Frontal cortex (tissue), 4 donors: Measurements from ENCODE around the gene HEATR1. TPM values are rescaled to one million over a fixed set of nuclear protein-coding genes. Genes with fewer than 3 reads are reported as not detected.
"Not testable (repeated sequence)": the region's sequence is repeated elsewhere in the genome, so short reads cannot be mapped to it uniquely, and the experiment has no call there.

Experiments used
- DNase-seq, 2 donors: peaks; one replicate each; pipeline ENCODE4 v3.0.0; 2012; ENCODE audit warnings: low spot score in 2 of 2
- FAIRE-seq: peaks from 2 replicates; lab custom pipeline; 2012; peaks lifted over from hg19 to GRCh38; lab: Jason Lieb, UNC
- total RNA-seq: library from RNA; depleted of rRNA; stranded (reverse); fragments of >200 nt; gene quantifications from one replicate; pipeline ENCODE4 v1.2.3, GENCODE V29; 2014
- donor health status: control.
- donor health status: control.
- donor health status: control.

The HEATR1 gene
- total RNA-seq, 1 donor from 2014 or later = 33.4 TPM

GRCh38 chr1:236590553-236591150 lies 13.7 kb downstream of the HEATR1 start:
- DNase-seq = no peak
- FAIRE-seq = no peak

DNA sequence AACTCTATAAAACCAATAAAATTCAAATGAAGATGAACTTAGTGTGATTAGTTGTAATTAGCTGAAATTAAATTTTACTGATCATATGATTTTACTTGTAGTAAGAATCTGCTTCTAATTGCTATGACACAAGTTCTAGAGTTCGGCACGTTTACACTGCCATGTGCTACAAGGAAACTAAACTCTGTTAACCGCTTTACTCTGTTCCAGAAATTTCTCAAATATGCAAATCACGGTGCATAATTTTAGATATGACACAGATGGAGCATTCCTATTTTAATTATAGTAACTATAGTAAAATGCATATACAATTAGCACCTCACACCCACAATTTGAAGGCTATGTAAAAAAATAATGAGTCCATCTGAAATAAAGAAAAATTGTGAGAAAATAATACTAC lies 14.8 kb downstream of the HEATR1 start:
- no peak for FAIRE-seq

DNA sequence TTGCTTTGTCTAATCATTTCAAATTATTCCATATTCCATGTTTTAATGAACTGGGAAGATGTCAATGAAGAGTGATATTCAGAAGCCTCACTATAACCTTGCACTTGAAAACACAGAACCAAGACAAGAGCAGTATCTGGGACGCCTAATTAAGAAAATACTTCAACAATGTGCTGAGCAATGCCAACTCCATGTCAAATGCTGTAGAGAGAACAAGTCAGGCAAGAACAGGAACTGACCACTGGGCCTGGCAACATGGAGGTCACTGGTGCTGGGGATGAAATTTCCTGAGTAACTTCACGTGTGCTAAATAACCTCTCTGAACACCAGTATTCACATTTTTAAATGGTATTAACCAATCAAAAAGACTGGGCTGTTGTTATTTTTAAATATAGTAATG lies 22.8 kb downstream of the HEATR1 start:
- FAIRE-seq (no peak), DNase-seq (no peak)

More for the DNA sequence above, 14.8 kb downstream of the HEATR1 start:
- no peak for DNase-seq

DNA sequence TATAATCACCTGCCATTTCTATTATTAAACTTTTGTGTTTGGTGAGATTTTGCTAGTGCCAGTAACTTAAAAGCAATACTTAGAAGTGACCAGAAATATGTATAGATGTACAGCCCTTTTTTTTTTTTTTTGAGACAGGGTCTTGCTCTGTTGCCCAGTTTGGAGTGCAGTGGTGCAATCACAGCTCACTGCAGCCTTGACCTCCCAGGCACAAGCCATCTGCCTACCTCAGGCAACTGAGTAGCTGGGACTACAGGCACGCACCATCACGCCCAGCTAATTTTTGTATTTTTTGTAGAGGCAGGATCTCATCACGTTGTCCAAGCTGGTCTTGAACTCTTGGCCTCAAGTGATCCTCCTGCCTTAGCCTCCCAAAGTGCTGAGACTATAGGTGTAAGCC lies 23.9 kb downstream of the HEATR1 start:
- not testable (repeated sequence) for DNase-seq, FAIRE-seq

DNA sequence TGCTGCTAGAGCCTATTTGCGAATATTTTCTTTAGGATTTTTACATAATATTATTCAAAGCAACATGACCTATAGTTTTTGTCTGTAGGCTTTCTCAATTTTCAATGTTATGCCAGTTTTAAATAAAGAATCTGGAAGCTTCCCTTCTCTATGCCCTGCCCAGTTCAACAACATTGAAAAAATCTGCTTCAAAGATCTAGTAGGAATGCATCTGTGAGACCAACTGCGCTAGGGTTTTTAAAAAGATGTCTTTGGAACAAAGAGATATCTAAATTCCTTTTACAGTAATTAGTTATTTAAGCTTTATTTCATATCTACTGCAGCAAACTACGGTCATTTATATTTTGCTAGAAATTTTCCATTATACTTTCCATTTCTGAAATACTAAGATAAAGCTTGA lies 25.7 kb downstream of the HEATR1 start:
- FAIRE-seq = no peak
- DNase-seq = no peak

- FAIRE-seq = not testable (repeated sequence)
Observed at GRCh38 chr1:236577041-236577440, 27.3 kb downstream of the HEATR1 start.

DNA sequence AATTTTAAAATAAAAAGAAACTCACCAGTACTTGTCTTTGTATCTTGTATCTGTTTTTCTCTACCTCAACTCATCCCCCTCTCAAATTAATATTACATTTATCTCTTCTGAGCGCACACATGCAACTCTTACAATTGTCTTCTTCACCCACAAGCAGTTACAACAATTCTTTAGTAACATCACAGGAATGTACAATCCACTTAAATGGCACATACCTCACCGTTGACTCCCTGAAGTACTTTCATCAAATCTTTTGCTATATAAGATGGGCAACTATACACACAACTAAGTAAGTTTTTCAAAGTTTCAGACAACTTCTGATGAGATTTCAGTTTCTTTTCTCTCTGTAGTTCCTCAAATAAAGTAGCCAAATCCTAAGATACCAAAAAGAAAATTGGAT lies 28.3 kb downstream of the HEATR1 start:
- DNase-seq = no peak
- FAIRE-seq = no peak

More at GRCh38 chr1:236577041-236577440, 27.3 kb downstream of the HEATR1 start:
- DNase-seq = not testable (repeated sequence)

- FAIRE-seq (no peak), DNase-seq (no peak)
Observed at GRCh38 chr1:236575523-236575922, 28.8 kb downstream of the HEATR1 start.

DNA sequence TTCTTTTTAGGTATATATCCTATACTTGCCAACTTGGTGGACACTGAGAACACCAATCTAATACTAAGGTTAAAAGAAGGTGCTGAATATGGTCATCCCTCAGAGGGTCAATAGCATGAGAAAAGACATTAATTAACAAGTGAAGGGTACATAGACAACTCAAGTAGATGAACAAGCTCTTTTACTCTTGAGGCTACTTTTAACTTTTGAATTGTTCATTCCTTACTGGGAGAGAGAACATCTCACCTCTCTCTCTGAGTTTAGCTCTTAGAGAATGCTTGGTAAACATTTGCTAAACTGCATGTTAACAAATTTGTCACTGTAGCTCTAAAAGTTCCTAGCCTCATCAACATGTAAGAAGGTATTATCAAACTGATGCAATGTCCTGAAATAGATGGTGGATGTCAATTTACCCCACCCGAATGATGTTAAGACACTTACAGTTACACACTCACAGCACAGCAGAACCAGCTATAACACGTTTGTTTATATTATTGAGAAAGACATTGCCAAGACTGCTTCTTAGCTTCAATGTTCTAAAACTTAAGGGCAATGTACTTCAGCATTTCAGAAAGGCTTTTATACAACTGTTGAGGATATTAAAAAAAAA lies 35.9 kb downstream of the HEATR1 start:
- FAIRE-seq = no peak
- DNase-seq = no peak

- FAIRE-seq (no peak), DNase-seq (no peak)
Observed at GRCh38 chr1:236565530-236565929, 38.8 kb downstream of the HEATR1 start.

- no peak for FAIRE-seq
- no peak for DNase-seq
Observed at GRCh38 chr1:236561976-236562375, 42.3 kb downstream of the HEATR1 start.

GRCh38 chr1:236560213-236560771 lies 44.0 kb downstream of the HEATR1 start:
- DNase-seq (no peak), FAIRE-seq (no peak)

DNA sequence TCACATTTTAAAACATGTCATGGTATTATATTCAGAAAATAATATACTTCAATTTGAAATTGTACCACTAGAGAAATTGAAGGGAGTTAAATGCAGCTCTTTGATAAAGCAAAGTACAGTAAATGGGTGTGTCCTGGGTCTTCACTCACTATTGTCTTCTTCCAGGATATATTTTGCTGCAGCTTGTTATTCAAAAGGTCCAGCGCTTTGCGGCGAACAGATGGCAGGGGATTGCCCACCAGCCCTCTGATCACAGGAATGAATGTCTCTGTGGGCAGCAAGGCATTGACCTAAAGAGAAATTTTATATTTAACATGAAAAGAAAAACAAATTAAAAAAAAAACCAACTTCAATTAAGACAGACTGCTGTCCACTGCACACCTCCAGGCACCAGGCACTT lies 45.5 kb downstream of the HEATR1 start:
- no peak for FAIRE-seq
- DNase-seq = no peak

GRCh38 chr1:236558081-236558480 lies 46.2 kb downstream of the HEATR1 start:
- no peak for DNase-seq

DNA sequence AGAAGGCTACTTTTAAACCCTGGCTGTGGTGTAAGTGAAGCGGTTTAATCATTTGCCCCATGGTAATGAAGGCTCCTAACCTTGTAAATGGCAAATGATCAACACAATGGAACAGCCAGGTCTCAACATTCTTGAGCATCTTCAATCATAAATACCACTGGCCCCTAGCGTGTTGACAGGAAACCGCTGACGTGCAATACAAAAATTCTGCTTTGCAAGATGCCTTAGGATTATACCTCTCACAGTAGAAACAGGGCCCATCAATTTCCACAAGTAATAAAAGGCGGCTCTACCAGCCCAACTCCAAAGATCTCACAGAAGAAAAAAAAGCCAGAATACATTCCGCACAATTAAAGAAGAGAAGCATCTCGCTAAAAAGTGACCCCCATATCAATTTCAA lies 47.7 kb downstream of the HEATR1 start:
- FAIRE-seq (no peak), DNase-seq (no peak)

More at GRCh38 chr1:236558081-236558480, 46.2 kb downstream of the HEATR1 start:
- no peak for FAIRE-seq

DNA sequence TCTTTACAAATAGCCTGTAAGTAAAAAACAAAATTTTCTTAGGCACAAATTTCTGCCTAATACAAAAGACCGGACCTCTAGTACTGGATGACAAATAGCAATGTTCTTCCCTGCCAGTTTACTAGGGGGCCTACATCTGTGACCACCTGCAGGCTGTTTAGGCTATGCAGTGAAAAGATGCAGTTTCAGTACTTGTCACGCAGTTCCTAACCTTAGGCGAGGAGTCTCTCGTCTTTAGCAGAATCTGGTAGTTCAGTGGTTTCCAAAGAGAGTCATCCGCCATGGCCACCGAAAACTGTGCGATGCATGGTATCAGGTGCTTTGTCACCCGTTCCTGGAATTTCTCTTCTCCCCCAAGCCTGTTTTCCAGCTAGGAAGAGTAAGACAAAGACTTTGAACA lies 50.9 kb downstream of the HEATR1 start:
- FAIRE-seq (no peak), DNase-seq (no peak)

- FAIRE-seq (no peak), DNase-seq (no peak)
Observed at GRCh38 chr1:236552901-236553300, 51.4 kb downstream of the HEATR1 start.

DNA sequence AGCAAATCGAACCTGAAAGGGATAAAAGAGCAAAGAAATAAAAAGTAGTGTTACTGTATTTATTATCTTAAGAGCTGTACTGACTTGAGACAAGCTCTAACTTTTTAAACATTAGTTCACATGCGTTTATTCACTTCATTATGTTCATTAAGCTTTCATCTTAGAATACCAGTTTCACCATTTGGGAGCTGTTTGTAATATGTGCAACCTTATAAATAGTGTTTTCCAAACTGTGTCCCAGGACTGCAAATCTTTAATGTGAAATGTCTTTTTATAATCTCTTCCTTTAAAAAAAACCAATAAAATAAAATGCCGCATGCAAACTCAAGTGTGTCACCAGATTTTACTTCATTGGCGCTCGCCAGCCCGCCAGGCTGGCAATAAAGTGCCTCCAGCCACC lies 52.2 kb downstream of the HEATR1 start:
- FAIRE-seq (no peak), DNase-seq (no peak)

DNA sequence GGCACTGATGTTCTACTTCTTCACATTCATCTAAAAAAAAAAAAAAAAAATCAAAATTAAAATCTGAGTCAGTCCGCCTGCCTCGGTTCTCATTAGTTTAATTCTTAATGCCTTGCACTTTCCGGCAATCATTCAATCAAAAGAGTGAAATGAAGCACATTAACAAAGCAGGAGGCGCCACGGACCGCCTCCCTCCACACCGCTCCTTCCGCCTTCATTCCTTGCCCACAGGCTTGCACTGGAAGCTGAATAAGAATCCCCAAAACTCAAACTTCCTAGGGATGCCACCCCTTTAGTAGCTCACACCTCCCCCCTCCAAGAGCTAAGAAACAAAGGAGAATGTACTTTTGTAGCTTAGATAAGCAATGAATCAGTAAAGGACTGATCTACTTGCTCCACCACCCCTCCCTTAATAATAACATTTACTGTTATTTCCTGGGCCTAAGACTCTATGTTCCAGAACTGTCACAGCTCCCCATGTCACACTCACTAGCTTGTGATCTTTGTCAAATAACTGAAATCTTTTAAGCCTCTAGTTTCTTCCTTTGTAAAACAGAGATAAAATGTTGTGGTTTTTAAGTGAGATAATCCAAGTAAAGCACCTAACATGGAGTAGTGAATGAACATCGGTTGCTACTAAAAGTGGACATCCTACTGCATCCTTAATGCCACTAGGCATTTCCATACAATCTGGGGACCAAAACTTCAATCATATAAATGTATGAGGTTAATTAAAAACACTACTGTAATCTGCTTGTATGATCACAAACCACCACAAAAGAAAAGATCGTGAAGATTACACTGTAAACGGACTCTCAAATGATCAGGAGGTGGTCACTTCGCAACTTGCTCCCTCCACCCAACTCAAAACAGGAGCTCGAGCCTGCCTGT lies 53.1 kb downstream of the HEATR1 start:
- FAIRE-seq = no peak
- DNase-seq = no peak

DNA sequence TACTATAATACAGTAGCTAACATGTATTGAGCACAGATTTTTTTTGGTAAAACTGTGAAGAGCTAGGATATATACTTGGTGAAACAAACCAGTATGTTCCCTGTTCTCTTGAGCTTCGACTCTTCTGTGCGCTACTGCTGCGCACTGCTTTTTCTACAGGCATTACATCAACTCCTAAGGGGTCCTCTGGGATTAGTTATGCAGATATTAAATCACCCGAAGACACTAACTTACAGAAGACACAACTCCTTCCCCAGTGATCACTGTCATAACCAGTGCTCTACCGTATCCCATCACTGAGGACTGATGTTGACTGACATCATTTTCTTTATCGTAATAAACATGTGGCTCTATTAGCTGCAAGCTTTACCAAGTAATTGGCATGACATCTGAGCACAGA lies 55.9 kb downstream of the HEATR1 start:
- DNase-seq (no peak), FAIRE-seq (no peak)
